H1 (cell line): Measurements from ENCODE around the gene TWF2. TPM values are rescaled to one million over a fixed set of nuclear protein-coding genes. Genes with fewer than 3 reads are reported as not detected.

Experiments
- CTCF ChIA-PET: fragments of 300-600 bp; sonication (Branson Sonifier 250); formaldehyde crosslinking; loops from one replicate; lab custom pipeline; 2021; ENCODE audit not compliant: partially characterized antibody; lab: Charles Lee
- POLR2A ChIA-PET: fragments of 300-600 bp; sonication (Branson Sonifier 250); formaldehyde crosslinking; loops from one replicate; lab custom pipeline; 2021; ENCODE audit warnings: inconsistent platforms; ENCODE audit not compliant: partially characterized antibody; lab: Charles Lee
- DNase-seq, 2 experiments: peaks; one replicate each; pipeline versions ENCODE4 v3.0.0 to v3.0.0-alpha.2; 2010 to 2022; ENCODE audit warnings: low spot score in 2 of 2, low read depth in 1 of 2, mixed read lengths in 1 of 2
- FAIRE-seq: peaks from 2 replicates; lab custom pipeline; 2011; peaks lifted over from hg19 to GRCh38; lab: Jason Lieb, UNC
- H2AFZ ChIP-seq: 2 replicates; pipeline ENCODE4 v1.8.1; 2012; ENCODE audit warnings: low read length, inconsistent platforms
- H2AK5ac ChIP-seq: 2 replicates; pipeline ENCODE4 v1.6.1; 2013; ENCODE audit warnings: low read depth, low read length
- H2BK120ac ChIP-seq: replicated peaks from 2 replicates; pipeline ENCODE3; 2013; ENCODE audit warnings: low read depth, low read length, inconsistent platforms
- H2BK12ac ChIP-seq: 2 replicates; pipeline ENCODE4 v1.6.1; 2013; ENCODE audit warnings: low read depth, low read length
- H2BK15ac ChIP-seq: 2 replicates; pipeline ENCODE4 v1.6.1; 2013; ENCODE audit warnings: low read length
- H2BK20ac ChIP-seq: 2 replicates; pipeline ENCODE4 v1.6.1; 2013; ENCODE audit warnings: low read length
- H2BK5ac ChIP-seq: 2 replicates; pipeline ENCODE4 v1.6.1; 2013; ENCODE audit warnings: low read depth, low read length
- H3K14ac ChIP-seq: 2 replicates; pipeline ENCODE4 v1.6.1; 2013; ENCODE audit warnings: inconsistent platforms; ENCODE audit not compliant: insufficient read length
- H3K18ac ChIP-seq: 2 replicates; pipeline ENCODE4 v1.6.1; 2013; ENCODE audit warnings: low read length; ENCODE audit errors: extremely low read depth
- H3K23ac ChIP-seq: 2 replicates; pipeline ENCODE4 v1.6.1; 2013; ENCODE audit warnings: inconsistent platforms; ENCODE audit not compliant: insufficient read length
- H3K23me2 ChIP-seq: 2 replicates; pipeline ENCODE4 v1.6.1; 2013; ENCODE audit warnings: low read depth, low read length
- H3K27ac ChIP-seq: 2 replicates; pipeline ENCODE4 v1.6.1; 2011; ENCODE audit warnings: low read depth, low read length, inconsistent platforms
- H3K27me3 ChIP-seq, 4 experiments: replicated peaks in 1 of 4; 1 replicate in 1 of 4; 2 replicates in 3 of 4; pipeline versions ENCODE4 v1.6.1 to v1.8.1; 2011 to 2013; ENCODE audit warnings: low read length in 3 of 4, mild to moderate bottlenecking in 3 of 4, inconsistent platforms in 2 of 4, mixed read lengths in 2 of 4, moderate library complexity in 1 of 4; ENCODE audit not compliant: control insufficient read depth in 3 of 4, insufficient read depth in 3 of 4; ENCODE audit errors: extremely low read depth in 1 of 4
- H3K36me3 ChIP-seq, 4 experiments: 2 replicates each; pipeline versions ENCODE4 v1.6.1 to v1.8.1; 2011 to 2013; ENCODE audit warnings: mild to moderate bottlenecking in 4 of 4, low read length in 3 of 4, moderate library complexity in 2 of 4, control low read depth in 1 of 4, inconsistent platforms in 1 of 4; ENCODE audit not compliant: insufficient read depth in 4 of 4, control insufficient read depth in 2 of 4
- H3K4ac ChIP-seq: replicated peaks from 2 replicates; pipeline ENCODE3; 2013; ENCODE audit warnings: low read length, low read depth, mixed read lengths, inconsistent platforms; ENCODE audit not compliant: insufficient read length
- H3K4me1 ChIP-seq, 4 experiments: replicated peaks in 1 of 4; 1 replicate in 1 of 4; 2 replicates in 3 of 4; pipeline versions ENCODE4 v1.6.1 to v1.8.1; 2011 to 2013; ENCODE audit warnings: low read length in 3 of 4, inconsistent platforms in 2 of 4, mixed read lengths in 1 of 4; ENCODE audit not compliant: insufficient read depth in 4 of 4, control insufficient read depth in 3 of 4
- H3K4me2 ChIP-seq, 2 experiments: 2 replicates each; pipeline versions ENCODE4 v1.6.1 to v1.8.1; 2011 to 2013; ENCODE audit warnings: low read depth in 2 of 2, low read length in 2 of 2, control low read depth in 1 of 2, inconsistent platforms in 1 of 2, mild to moderate bottlenecking in 1 of 2; ENCODE audit not compliant: insufficient read depth in 1 of 2
- H3K4me3 ChIP-seq, 4 experiments: fragments of 200-600, 300-600 bp in 1 of 4; sonication (generic), shearing (Covaris generic), sonication (Bioruptor Twin) in 1 of 4; 2 replicates each; pipeline versions ENCODE4 v1.5.1 to v1.8.1; 2011 to 2016; ENCODE audit warnings: low read length in 4 of 4, low read depth in 3 of 4, control low read depth in 2 of 4, inconsistent platforms in 2 of 4, mild to moderate bottlenecking in 2 of 4, mixed read lengths in 1 of 4, moderate library complexity in 1 of 4; ENCODE audit not compliant: insufficient read depth in 2 of 4; ENCODE audit errors: extremely low read depth in 1 of 4
- H3K56ac ChIP-seq: replicated peaks from 2 replicates; pipeline ENCODE3; 2013; ENCODE audit warnings: low read depth, mild to moderate bottlenecking, mixed read lengths, low read length, inconsistent platforms; ENCODE audit not compliant: insufficient read length
- H3K79me1 ChIP-seq: 2 replicates; pipeline ENCODE4 v1.6.1; 2013; ENCODE audit warnings: low read depth, low read length, control low read depth
- H3K79me2 ChIP-seq, 2 experiments: 2 replicates each; pipeline versions ENCODE4 v1.6.1 to v1.8.1; 2012 to 2013; ENCODE audit warnings: low read length in 2 of 2, mild to moderate bottlenecking in 2 of 2, inconsistent platforms in 1 of 2; ENCODE audit not compliant: insufficient read depth in 2 of 2, control insufficient read depth in 1 of 2
- H3K9ac ChIP-seq, 4 experiments: replicated peaks in 1 of 4; 1 replicate in 1 of 4; 2 replicates in 3 of 4; pipeline versions ENCODE4 v1.6.1 to v1.8.1; 2011 to 2013; ENCODE audit warnings: low read depth in 3 of 4, low read length in 3 of 4, control low read depth in 2 of 4, mild to moderate bottlenecking in 2 of 4, moderate library complexity in 2 of 4, inconsistent platforms in 1 of 4; ENCODE audit errors: extremely low read depth in 1 of 4
- H3K9me3 ChIP-seq, 2 experiments: 2 replicates each; pipeline versions ENCODE4 v1.6.1 to v1.8.1; 2012 to 2013; ENCODE audit warnings: mild to moderate bottlenecking in 2 of 2, moderate library complexity in 2 of 2, control low read depth in 1 of 2, inconsistent platforms in 1 of 2, low read depth in 1 of 2, low read length in 1 of 2, mixed read lengths in 1 of 2; ENCODE audit not compliant: insufficient read depth in 2 of 2
- H4K20me1 ChIP-seq, 2 experiments: replicated peaks in 1 of 2; 2 replicates each; pipeline versions ENCODE3 to v1.8.1; 2011 to 2013; ENCODE audit warnings: inconsistent platforms in 2 of 2, low read length in 2 of 2, mild to moderate bottlenecking in 1 of 2; ENCODE audit not compliant: insufficient read depth in 2 of 2, control insufficient read depth in 1 of 2
- H4K5ac ChIP-seq: 2 replicates; pipeline ENCODE4 v1.6.1; 2013; ENCODE audit warnings: low read length, low read depth, mixed read lengths, inconsistent platforms; ENCODE audit not compliant: insufficient read length
- H4K8ac ChIP-seq: 2 replicates; pipeline ENCODE4 v1.8.0; 2013; ENCODE audit warnings: mild to moderate bottlenecking, moderate library complexity, low read length, inconsistent platforms; ENCODE audit not compliant: insufficient read depth; ENCODE audit errors: extremely low read depth
- H4K91ac ChIP-seq: replicated peaks from 2 replicates; pipeline ENCODE3; 2013; ENCODE audit warnings: low read length, mixed read lengths, inconsistent platforms; ENCODE audit not compliant: insufficient read length
- CEBPB ChIP-seq: IDR thresholded peaks from 2 replicates; pipeline ENCODE4 v1.6.1; 2012; ENCODE audit warnings: low read depth, low read length
- PHF8 ChIP-seq: fragments of 200-600 bp; sonication (generic); conservative IDR thresholded peaks from 2 replicates; pipeline ENCODE4 v1.7.1; 2012; ENCODE audit warnings: low read depth, mild to moderate bottlenecking, inconsistent platforms, low read length, moderate library complexity
- WGBS, 2 experiments: shearing (Covaris generic) in 1 of 2; methylation state at CpG; one replicate each; pipeline versions ENCODE4 v1.1.6 to v1.1.7; 2013 to 2015; ENCODE audit warnings: low lambda C conversion rate in 2 of 2, mixed read lengths in 2 of 2, inconsistent platforms in 1 of 2, low coverage in 1 of 2, missing lambda C conversion rate in 1 of 2; ENCODE audit not compliant: insufficient replicate concordance in 2 of 2, insufficient coverage in 1 of 2, insufficient read length in 1 of 2; ENCODE audit errors: extremely low coverage in 1 of 2, missing lambda C conversion rate in 1 of 2; 5-methylcytosine and 5-hydroxymethylcytosine counted together
- polyA plus RNA-seq, 7 experiments: library from polyadenylated mRNA; depleted of rRNA in 3 of 7; stranded (reverse) in 5 of 7; unstranded in 2 of 7; fragments of >200 nt in 5 of 7; fragments of 200-250 nt in 2 of 7; gene quantifications; 1 replicate in 5 of 7; 2 replicates in 1 of 7; 4 replicates in 1 of 7; pipeline versions ENCODE4 v1.2.1 to v1.2.3, GENCODE V29; 2011 to 2013; ENCODE audit warnings: missing spikeins in 2 of 7, mixed read lengths in 2 of 7
- total RNA-seq: library from RNA; stranded (reverse); fragmentation: NEBNext Ultra II Directional; extraction: Animal tissue kit (Norgen Biotek cat#: 25700); gene quantifications from 2 replicates; pipeline ENCODE4 v1.2.1, GENCODE V29; 2021

Gene TWF2
- total and polyA plus RNA-seq, 2 of the 8 experiments (the other 6 are each of a cell fraction or from before 2014, with no cell fraction given), result 65.2 to 90.4 TPM

- Histone ChIP-seq H3K56ac (no peak overlapping the region), H2BK20ac (no peak overlapping the region), H3K79me1 (no peaks in the 10 kb centered on the region; the same call in 1 of the 2 replicates), H3K18ac (no peak overlapping the region), H4K8ac (no peak overlapping the region), H3K9ac (no peak overlapping the region), H3K9me3 (no peaks in the 10 kb centered on the region), H2AK5ac (no peak overlapping the region), H2BK120ac (no peak overlapping the region), H4K91ac (no peak overlapping the region), H3K14ac (no peak overlapping the region), H3K4me3 (no peak overlapping the region), H2BK5ac (no peak overlapping the region), H4K20me1 (peaks cover 8 to 10% of the 10 kb centered on the region in 2 experiments), H4K5ac (no peak overlapping the region), H3K27me3 (no peaks in the 10 kb centered on the region), H3K4me1 (peaks cover 0 to 4% (median 2%) of the 10 kb centered on the region in 4 experiments; a peak in 5 of 7 replicates), H2BK12ac (no peak overlapping the region), H3K36me3 (peaks cover 5 to 17% (median 11%) of the 10 kb centered on the region in 4 experiments; a peak in 5 of 8 replicates), H2BK15ac (no peak overlapping the region), H3K27ac (no peak overlapping the region), H2AFZ (no peak overlapping the region), H3K79me2 (no peaks in the 10 kb centered on the region), H3K4ac (no peak overlapping the region), H3K23me2 (no peaks in the 10 kb centered on the region), H3K23ac (no peak overlapping the region), H3K4me2 (no peak overlapping the region)
- POLR2A ChIA-PET, result interaction anchor here (1.5 kb wide), 1 partner anchor 9 kb away, joined by 4 read pairs; no protein-coding TSS in a partner anchor
- CTCF ChIA-PET, result interaction anchor here (1.9 to 14.4 kb wide), 3 partner anchors 10 to 32 kb away, joined by 4 to 336 read pairs (median 126); partner anchors contain the start of genes PPM1M and TLR9
- no peak for DNase-seq
- 92% methylated on average over 10 of the region's 10 CpGs; no CpG with 5 or more reads in 1 of the 2 experiments for WGBS, 2 experiments
- FAIRE-seq, result no peak
- no peak for TF ChIP-seq PHF8
- no peak for TF ChIP-seq CEBPB
Measured at GRCh38 chr3:52228266-52228665, 10.7 kb downstream of the TWF2 start.
